ENCODE data around the gene REPS2.

REPS2 gene

GRCh38 chrX:17056868-17057608 is 110.6 kb downstream of the REPS2 start:
- DNase-seq = no peak
- H3K27ac Mint-ChIP-seq = no peak overlapping the region
- H3K4me3 Mint-ChIP-seq = no peak overlapping the region
- H3K27me3 Mint-ChIP-seq (ENCODE audit: low read depth, poor library complexity) = peaks cover 5% of the 10 kb centered on the region
- no peaks in the 10 kb centered on the region for H3K4me1 Mint-ChIP-seq
- TF ChIP-seq CTCF (IDR thresholded peaks at IDR 0.05) = no peak
- no peaks in the 10 kb centered on the region for H3K9me3 Mint-ChIP-seq
- no peaks in the 10 kb centered on the region for H3K36me3 Mint-ChIP-seq (ENCODE audit: low read depth)

- H3K36me3 Mint-ChIP-seq (ENCODE audit: low read depth) = no peaks in the 10 kb centered on the region
- H3K4me1 Mint-ChIP-seq = no peaks in the 10 kb centered on the region
- no peak overlapping the region for H3K4me3 Mint-ChIP-seq
- no peak overlapping the region for H3K27ac Mint-ChIP-seq
- DNase-seq = no peak
- no peak for TF ChIP-seq CTCF (IDR thresholded peaks at IDR 0.05)
- no peaks in the 10 kb centered on the region for H3K9me3 Mint-ChIP-seq
- peaks cover 8% of the 10 kb centered on the region for H3K27me3 Mint-ChIP-seq (ENCODE audit: low read depth, poor library complexity)
Measured at GRCh38 chrX:17062065-17062464, 115.6 kb downstream of the REPS2 start.

- no peak overlapping the region for H3K27ac Mint-ChIP-seq
- peaks cover 8% of the 10 kb centered on the region for H3K27me3 Mint-ChIP-seq (ENCODE audit: low read depth, poor library complexity)
- no peak for DNase-seq
- H3K36me3 Mint-ChIP-seq (ENCODE audit: low read depth) = no peaks in the 10 kb centered on the region
- no peak overlapping the region for H3K4me3 Mint-ChIP-seq
- TF ChIP-seq CTCF (IDR thresholded peaks at IDR 0.05) = no peak
- H3K4me1 Mint-ChIP-seq = peaks cover 4% of the 10 kb centered on the region
- H3K9me3 Mint-ChIP-seq = no peaks in the 10 kb centered on the region
Measured at GRCh38 chrX:17065100-17065499, 118.6 kb downstream of the REPS2 start.

- no peak for TF ChIP-seq CTCF (IDR thresholded peaks at IDR 0.05)
- no peak for DNase-seq
- peaks cover 5% of the 10 kb centered on the region for H3K27me3 Mint-ChIP-seq (ENCODE audit: low read depth, poor library complexity)
- H3K36me3 Mint-ChIP-seq (ENCODE audit: low read depth) = no peaks in the 10 kb centered on the region
- peaks cover 4% of the 10 kb centered on the region for H3K4me1 Mint-ChIP-seq
- H3K27ac Mint-ChIP-seq = no peak overlapping the region
- no peaks in the 10 kb centered on the region for H3K9me3 Mint-ChIP-seq
- H3K4me3 Mint-ChIP-seq = no peak overlapping the region
Measured at GRCh38 chrX:17067534-17067933, 121.1 kb downstream of the REPS2 start.

GRCh38 chrX:17072301-17072700 is 125.8 kb downstream of the REPS2 start:
- H3K4me1 Mint-ChIP-seq = peaks cover 11% of the 10 kb centered on the region
- no peak for DNase-seq

More at GRCh38 chrX:17072301-17072700, 125.8 kb downstream of the REPS2 start:
- Mint-ChIP-seq H3K36me3 (ENCODE audit: low read depth) (no peaks in the 10 kb centered on the region), H3K4me3 (no peak overlapping the region), H3K9me3 (no peaks in the 10 kb centered on the region), H3K27ac (no peak overlapping the region), H3K27me3 (ENCODE audit: low read depth, poor library complexity) (no peaks in the 10 kb centered on the region)
- TF ChIP-seq CTCF (IDR thresholded peaks at IDR 0.05) = no peak

Measured in nephron progenitor cell (in vitro differentiated cells).